GM12873 (cell line): ENCODE results near the gene UNC93A.
A peak's percentile ranks its signal among the peaks of the same experiment; 100 is the strongest.

Experiments used
- CTCF ChIP-seq: IDR thresholded peaks from 2 replicates; pipeline ENCODE4 v1.5.1; 2012; ENCODE audit warnings: low read depth, mild to moderate bottlenecking, moderate library complexity, low read length, control low read depth; ENCODE audit not compliant: insufficient read depth; ENCODE audit errors: missing control alignments

UNC93A gene

GRCh38 chr6:167345348-167345747, 54.2 kb downstream of the UNC93A start:
- no peak for TF ChIP-seq CTCF

DNA sequence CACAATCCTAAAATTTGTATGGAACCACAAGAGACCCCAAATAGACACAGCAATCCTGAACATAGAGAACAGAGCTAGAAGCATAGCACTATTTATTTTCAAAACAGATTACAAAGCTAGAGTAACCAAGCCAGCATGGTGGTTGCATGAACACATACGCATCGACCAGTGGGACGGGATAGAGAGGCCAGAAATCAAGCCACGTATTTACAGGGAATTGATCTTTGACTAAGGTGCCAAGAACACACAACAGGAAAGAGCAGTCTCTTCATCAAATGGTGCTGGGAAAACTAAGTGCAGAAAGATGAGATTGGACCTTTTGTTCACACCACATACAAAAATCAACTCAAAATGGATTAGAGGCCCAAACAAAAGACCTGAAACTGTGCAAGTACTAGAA, 54.8 kb downstream of the UNC93A start:
- no peak for TF ChIP-seq CTCF

DNA sequence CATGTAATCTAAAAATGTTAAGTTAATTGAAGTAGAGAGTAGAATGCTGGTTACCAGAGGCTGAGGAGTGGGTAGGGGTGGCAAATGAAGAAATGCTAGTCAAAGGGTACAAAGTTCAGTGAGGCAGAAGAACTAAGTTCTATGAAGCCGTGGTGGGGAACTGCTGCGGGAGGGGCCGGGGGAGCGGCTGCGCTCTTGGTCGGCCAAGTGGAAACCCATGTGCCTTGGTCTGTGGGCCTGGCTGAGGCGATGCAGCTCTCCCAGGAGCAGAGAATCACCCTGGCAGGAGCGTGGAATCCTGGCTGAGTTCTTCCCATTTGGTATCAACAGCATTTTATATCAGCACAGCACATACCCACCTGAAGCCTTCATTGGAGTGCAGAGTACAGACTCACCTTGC, 56.1 kb downstream of the UNC93A start:
- TF ChIP-seq CTCF, result no peak

GRCh38 chr6:167349631-167350274, 58.6 kb downstream of the UNC93A start:
- no peak for TF ChIP-seq CTCF

GRCh38 chr6:167350275-167350696, 59.2 kb downstream of the UNC93A start:
- TF ChIP-seq CTCF, result no peak

DNA sequence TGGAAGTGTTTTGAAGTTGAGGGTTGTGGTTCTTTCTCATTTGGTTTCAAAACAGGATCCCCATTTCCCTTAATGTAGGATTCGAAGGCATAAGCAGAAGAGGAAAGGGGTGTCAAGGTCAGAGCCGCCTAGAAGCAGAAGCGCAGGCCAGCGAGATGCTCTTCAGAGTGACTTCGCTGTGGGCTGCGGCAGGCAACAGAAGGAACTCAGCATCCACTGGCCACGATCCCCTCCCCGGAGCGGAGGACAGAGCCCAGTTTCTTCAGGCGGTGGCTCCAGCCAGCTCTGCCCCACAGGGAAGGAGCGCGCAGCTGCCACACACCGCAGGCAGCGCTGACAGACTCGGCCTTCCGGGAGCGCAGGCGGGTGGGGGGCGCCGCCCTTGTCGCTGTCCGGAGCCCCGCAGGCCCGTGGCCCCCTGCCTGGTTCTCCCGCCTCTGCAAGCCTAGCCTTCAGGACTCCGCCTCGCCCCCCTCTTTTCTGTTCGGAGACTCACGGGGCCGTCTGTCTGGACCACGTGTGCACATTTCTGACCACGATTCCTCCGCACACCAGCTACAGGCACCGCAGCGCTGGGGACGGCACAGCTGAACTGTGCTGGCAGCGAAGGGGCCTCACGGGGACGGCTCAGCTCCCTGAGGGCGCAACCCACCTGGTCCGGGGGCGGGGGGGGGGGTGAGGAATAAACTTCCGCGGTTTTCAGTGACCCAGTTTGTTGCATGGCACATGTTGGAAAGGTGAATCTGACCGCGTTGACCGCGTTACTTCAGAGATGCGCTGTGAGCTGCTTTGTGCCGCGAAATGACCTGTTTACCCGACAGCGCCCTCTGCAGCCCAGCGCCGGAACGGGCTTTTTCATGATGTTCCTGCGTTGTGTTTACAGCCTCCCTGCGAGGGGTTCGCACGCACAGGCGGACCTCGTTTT, 59.9 kb downstream of the UNC93A start:
- peak; percentile 81 for TF ChIP-seq CTCF

- TF ChIP-seq CTCF, result no peak
Observed at GRCh38 chr6:167351656-167352345, 60.7 kb downstream of the UNC93A start.
